Neural crest cell (in vitro differentiated cells): ENCODE measurements around the gene FZR1. TPM values are rescaled to one million over a fixed set of nuclear protein-coding genes. Genes with fewer than 3 reads are reported as not detected.

Experiments
- DNase-seq: peaks from one replicate; pipeline ENCODE4 v3.0.0; 2021; ENCODE audit warnings: low read depth, mixed read lengths, low spot score
- H3K27ac Mint-ChIP-seq: one replicate; pipeline ENCODE4 v1.8.0; 2021; ENCODE audit warnings: mild to moderate bottlenecking, mixed read lengths; ENCODE audit not compliant: unreplicated experiment
- H3K27me3 Mint-ChIP-seq: 2 replicates; pipeline ENCODE4 v1.8.0; 2021; ENCODE audit warnings: low read depth, mild to moderate bottlenecking, mixed read lengths
- H3K36me3 Mint-ChIP-seq: 2 replicates; pipeline ENCODE4 v1.8.0; 2021; ENCODE audit warnings: low read depth, mild to moderate bottlenecking, mixed read lengths
- H3K4me1 Mint-ChIP-seq: 2 replicates; pipeline ENCODE4 v1.8.0; 2021; ENCODE audit warnings: mixed read lengths
- H3K4me3 Mint-ChIP-seq: one replicate; pipeline ENCODE4 v1.8.0; 2021; ENCODE audit warnings: mild to moderate bottlenecking, mixed read lengths
- H3K9me3 Mint-ChIP-seq: 2 replicates; pipeline ENCODE4 v1.8.0; 2021; ENCODE audit warnings: mixed read lengths
- CTCF ChIP-seq: fragments of 200-600 bp; sonication (generic); conservative IDR thresholded peaks from 2 replicates; pipeline ENCODE4 v1.5.0; 2021; ENCODE audit warnings: antibody characterized with exemption, mild to moderate bottlenecking
- total RNA-seq: library from RNA; stranded (reverse); gene quantifications from 2 replicates; pipeline ENCODE4 v1.2.1, GENCODE V29; 2021

FZR1 gene
- total RNA-seq, 1 donor from 2014 or later, result 67.8 TPM

GRCh38 chr19:3570606-3571011 lies 64.5 kb downstream of the FZR1 start:
- Mint-ChIP-seq H3K4me1 (peaks cover 37% of the 10 kb centered on the region), H3K27ac (no peak overlapping the region), H3K36me3 (peaks cover 10% of the 10 kb centered on the region), H3K27me3 (peaks cover 13% of the 10 kb centered on the region), H3K4me3 (peak overlapping the region; percentile 29), H3K9me3 (no peaks in the 10 kb centered on the region)
- no peak for DNase-seq
- TF ChIP-seq CTCF, result no peak

- Mint-ChIP-seq H3K4me3 (peak overlapping the region; percentile 95), H3K36me3 (peaks cover 10% of the 10 kb centered on the region), H3K27ac (no peak overlapping the region)
These were observed 66.2 kb downstream of the FZR1 start for GRCh38 chr19:3572132-3572854.

GRCh38 chr19:3572855-3573161 lies 66.7 kb downstream of the FZR1 start, which contains the start of gene HMG20B:
HMG20B (plus strand) TSS chr19:3572944; CDS start chr19:3573310, 366 bp downstream.
- no peak for DNase-seq
- Mint-ChIP-seq H3K4me1 (peaks cover 41% of the 10 kb centered on the region), H3K36me3 (peaks cover 10% of the 10 kb centered on the region), H3K27ac (no peak within 1 kb of the TSS), H3K9me3 (no peaks in the 10 kb centered on the region), H3K27me3 (peaks cover 21% of the 10 kb centered on the region), H3K4me3 (peak within 1 kb of the TSS; percentile 95)
- TF ChIP-seq CTCF, result no peak

More at GRCh38 chr19:3572132-3572854, 66.2 kb downstream of the FZR1 start:
- no peaks in the 10 kb centered on the region for H3K9me3 Mint-ChIP-seq
- H3K4me1 Mint-ChIP-seq, result peaks cover 41% of the 10 kb centered on the region
- TF ChIP-seq CTCF, result no peak
- H3K27me3 Mint-ChIP-seq, result peaks cover 21% of the 10 kb centered on the region
- DNase-seq, result peak; percentile 96

GRCh38 chr19:3573162-3573857 lies 67.2 kb downstream of the FZR1 start:
- TF ChIP-seq CTCF, result no peak
- no peak overlapping the region for H3K27ac Mint-ChIP-seq
- H3K9me3 Mint-ChIP-seq, result no peaks in the 10 kb centered on the region
- peak overlapping the region; percentile 89 for H3K4me3 Mint-ChIP-seq
- H3K36me3 Mint-ChIP-seq, result peaks cover 10% of the 10 kb centered on the region
- no peak for DNase-seq
- H3K4me1 Mint-ChIP-seq, result peaks cover 41% of the 10 kb centered on the region
- peaks cover 21% of the 10 kb centered on the region for H3K27me3 Mint-ChIP-seq

- peak overlapping the region; percentile 89 for H3K4me3 Mint-ChIP-seq
- H3K9me3 Mint-ChIP-seq, result no peaks in the 10 kb centered on the region
- H3K4me1 Mint-ChIP-seq, result peaks cover 36% of the 10 kb centered on the region
- DNase-seq, result peak; percentile 81
- no peak overlapping the region for H3K27ac Mint-ChIP-seq
- H3K27me3 Mint-ChIP-seq, result peaks cover 25% of the 10 kb centered on the region
- no peak for TF ChIP-seq CTCF
- peaks cover 10% of the 10 kb centered on the region for H3K36me3 Mint-ChIP-seq
These were observed 67.9 kb downstream of the FZR1 start for GRCh38 chr19:3573858-3574637.
